ENCODE results near the gene CNTNAP4. TPM values are rescaled to one million over a fixed set of nuclear protein-coding genes. Genes with fewer than 3 reads are reported as not detected.

Gene CNTNAP4
- total RNA-seq, 1 experiment from 2014 or later, result not detected

GRCh38 chr16:76450890-76451289 is 173.7 kb downstream of the CNTNAP4 start:
- POLR2A ChIA-PET, result no interaction called here
- Histone ChIP-seq H3K9me3 (ENCODE audit: control insufficient read depth in 1 of 2, insufficient read depth in 1 of 2, low read depth in 1 of 2, low read length in 2 of 2) (peaks cover 0 to 11% of the 10 kb centered on the region in 2 experiments; a peak in 3 of 4 replicates), H3K79me2 (ENCODE audit: insufficient read depth, low read length) (no peaks in the 10 kb centered on the region), H3K27me3 (ENCODE audit: insufficient read depth, low read length) (no peaks in the 10 kb centered on the region), H3K4me3 (replicated peaks in 1 of 2; ENCODE audit: low read depth in 1 of 2, low read length in 2 of 2) (no peak overlapping the region), H3K9ac (ENCODE audit: low read length) (no peak overlapping the region), H3K36me3 (ENCODE audit: control insufficient read depth in 1 of 2, insufficient read depth in 2 of 2, low read length in 2 of 2) (no peaks in the 10 kb centered on the region), H2AFZ (ENCODE audit: low read depth, low read length, poor library complexity, severe bottlenecking) (no peak overlapping the region), H3K4me1 (ENCODE audit: control insufficient read depth in 1 of 2, insufficient read depth in 2 of 2, low read length in 2 of 2) (no peaks in the 10 kb centered on the region), H4K20me1 (ENCODE audit: insufficient read depth) (no peaks in the 10 kb centered on the region; the same call in 1 of the 2 replicates), H3K27ac (ENCODE audit: low read depth, low read length) (no peak overlapping the region), H3K4me2 (ENCODE audit: low read length) (no peak overlapping the region), H3K9me2 (ENCODE audit: insufficient read depth) (no peaks in the 10 kb centered on the region)
- intact Hi-C loops (cut with micrococcal nuclease), result no loop called here
- DNase-seq (ENCODE audit: low read depth, low spot score) (no peak), ATAC-seq (no peak)
- RAD21 ChIA-PET (ENCODE audit: low non-redundant PET in 1 of 2, low total read pairs in 2 of 2, uncharacterized antibody in 2 of 2, unreplicated experiment in 2 of 2), result no interaction called here
- no TSS peak for BruUV-seq (replicated peaks)
- CTCF ChIA-PET, result no interaction called here
- TF ChIP-seq YY1 (IDR thresholded peaks at IDR 0.05; ENCODE audit: extremely low read depth, insufficient replicate concordance, low read depth, low read length), result no peak
- no peak for TF ChIP-seq ELF1 (IDR thresholded peaks at IDR 0.05; ENCODE audit: borderline replicate concordance, low read depth)
- no peak for TF ChIP-seq SRF (IDR thresholded peaks at IDR 0.05; ENCODE audit: low read depth)
- TF ChIP-seq CEBPB (IDR thresholded peaks at IDR 0.05; ENCODE audit: low read depth), result no peak
- no peak for TF ChIP-seq ZFX (IDR thresholded peaks at IDR 0.05)
- no peak for TF ChIP-seq POLR2AphosphoS5 (IDR thresholded peaks at IDR 0.05; ENCODE audit: low read depth, low read length)
- TF ChIP-seq CBX3 (IDR thresholded peaks at IDR 0.05; ENCODE audit: low read depth), result no peak
- TF ChIP-seq EZH2phosphoT487 (IDR thresholded peaks at IDR 0.05; ENCODE audit: borderline replicate concordance), result no peak
- no peak for TF ChIP-seq ATF3 (IDR thresholded peaks at IDR 0.05)

- ChIA-PET RAD21 (ENCODE audit: low non-redundant PET in 1 of 2, low total read pairs in 2 of 2, uncharacterized antibody in 2 of 2, unreplicated experiment in 2 of 2) (no interaction called here), POLR2A (no interaction called here), CTCF (no interaction called here)
- H3K9me3 ChIP-seq (ENCODE audit: control insufficient read depth in 1 of 2, insufficient read depth in 1 of 2, low read depth in 1 of 2, low read length in 2 of 2), result no peaks in the 10 kb centered on the region; a peak in 2 of 4 replicates
- no peak for ATAC-seq
- TF ChIP-seq ATF3 (IDR thresholded peaks at IDR 0.05) (no peak), RAD21 (IDR thresholded peaks at IDR 0.05; ENCODE audit: low read depth) (no peak), CTCF (IDR thresholded peaks at IDR 0.05 in 2 of 3, conservative IDR thresholded peaks at IDR 0.05 in 1 of 3; ENCODE audit: borderline replicate concordance in 1 of 3, insufficient read depth in 1 of 3, low read depth in 2 of 3, low read length in 2 of 3) (no peak), EGR1 (IDR thresholded peaks at IDR 0.05; ENCODE audit: low read depth) (no peak), ZFX (IDR thresholded peaks at IDR 0.05) (no peak), ZNF274 (IDR thresholded peaks at IDR 0.05; ENCODE audit: low read depth, low read length) (no peak), POLR2AphosphoS5 (IDR thresholded peaks at IDR 0.05; ENCODE audit: low read depth, low read length) (no peak), ELF1 (IDR thresholded peaks at IDR 0.05; ENCODE audit: borderline replicate concordance, low read depth) (no peak), TCF7L2 (IDR thresholded peaks at IDR 0.05; ENCODE audit: borderline replicate concordance, extremely low read depth, insufficient read depth, insufficient read length) (no peak), POLR2A (IDR thresholded peaks at IDR 0.05; ENCODE audit: borderline replicate concordance, extremely low read depth, insufficient read depth, insufficient read length) (no peak), MAX (IDR thresholded peaks at IDR 0.05) (no peak), SIN3A (IDR thresholded peaks at IDR 0.05; ENCODE audit: low read depth) (no peak), SP1 (IDR thresholded peaks at IDR 0.05; ENCODE audit: low read depth) (no peak), YY1 (IDR thresholded peaks at IDR 0.05; ENCODE audit: extremely low read depth, insufficient replicate concordance, low read depth, low read length) (no peak), EZH2phosphoT487 (IDR thresholded peaks at IDR 0.05; ENCODE audit: borderline replicate concordance) (no peak), EZH2 (IDR thresholded peaks at IDR 0.05) (no peak), JUND (IDR thresholded peaks at IDR 0.05) (no peak), FOSL1 (IDR thresholded peaks at IDR 0.05; ENCODE audit: low read depth) (no peak)
- no peak for DNase-seq (ENCODE audit: low read depth, low spot score)
- no peaks in the 10 kb centered on the region for H3K36me3 ChIP-seq (ENCODE audit: control insufficient read depth in 1 of 2, insufficient read depth in 2 of 2, low read length in 2 of 2)
- H2AFZ ChIP-seq (ENCODE audit: low read depth, low read length, poor library complexity, severe bottlenecking), result no peak overlapping the region
- H3K27ac ChIP-seq (ENCODE audit: low read depth, low read length), result no peak overlapping the region
- H3K9ac ChIP-seq (ENCODE audit: low read length), result no peak overlapping the region
- H3K4me1 ChIP-seq (ENCODE audit: control insufficient read depth in 1 of 2, insufficient read depth in 2 of 2, low read length in 2 of 2), result no peaks in the 10 kb centered on the region
- H4K20me1 ChIP-seq (ENCODE audit: insufficient read depth), result no peaks in the 10 kb centered on the region
- intact Hi-C loops (cut with micrococcal nuclease), result no loop called here
- H3K27me3 ChIP-seq (ENCODE audit: insufficient read depth, low read length), result no peaks in the 10 kb centered on the region
- H3K9me2 ChIP-seq (ENCODE audit: insufficient read depth), result no peaks in the 10 kb centered on the region
- H3K4me3 ChIP-seq (replicated peaks in 1 of 2; ENCODE audit: low read depth in 1 of 2, low read length in 2 of 2), result no peak overlapping the region
- no peaks in the 10 kb centered on the region for H3K79me2 ChIP-seq (ENCODE audit: insufficient read depth, low read length)
- no TSS peak for BruUV-seq (replicated peaks)
- H3K4me2 ChIP-seq (ENCODE audit: low read length), result no peak overlapping the region
Observed at GRCh38 chr16:76455257-76455656, 178.1 kb downstream of the CNTNAP4 start.

Measured in HCT116 (cell line).